ENCODE measurements around the gene CFAP20. TPM values are rescaled to one million over a fixed set of nuclear protein-coding genes. Genes with fewer than 3 reads are reported as not detected.

CFAP20 gene
- total and polyA plus RNA-seq, 2 donors from 2014 or later: 22.3 to 33.3 TPM

GRCh38 chr16:58148099-58148498 is 18.9 kb upstream of the CFAP20 start:
- FAIRE-seq: no peak
- Histone ChIP-seq H3K4me1 (ENCODE audit: control insufficient read depth in 2 of 3, insufficient read depth in 2 of 3, low read depth in 1 of 3, low read length in 3 of 3) (no peaks in the 10 kb centered on the region), H3K9ac (ENCODE audit: low read length in 3 of 3) (no peak overlapping the region), H3K9me3 (ENCODE audit: control insufficient read depth in 2 of 3, insufficient read depth in 1 of 3, low read length in 3 of 3) (no peaks in the 10 kb centered on the region), H3K27ac (ENCODE audit: low read depth in 2 of 2, low read length in 2 of 2) (no peak overlapping the region), H3K27me3 (ENCODE audit: control insufficient read depth, insufficient read depth, low read length) (no peaks in the 10 kb centered on the region), H3K4me3 (ENCODE audit: low read length in 3 of 3) (no peak overlapping the region), H3K36me3 (ENCODE audit: control insufficient read depth in 2 of 3, insufficient read depth in 3 of 3, low read length in 3 of 3) (no peaks in the 10 kb centered on the region)
- no peak for TF ChIP-seq CTCF (IDR thresholded peaks at IDR 0.05; ENCODE audit: borderline replicate concordance, extremely low read depth, insufficient read depth)
- intact Hi-C loops (cut with DNase I): no loop called here
- DNase-seq: no peak

- DNase-seq (no peak), FAIRE-seq (no peak)
- Histone ChIP-seq H3K9ac (ENCODE audit: low read length in 3 of 3) (no peak overlapping the region), H3K27me3 (ENCODE audit: control insufficient read depth, insufficient read depth, low read length) (no peaks in the 10 kb centered on the region), H3K4me3 (ENCODE audit: low read length in 3 of 3) (no peak overlapping the region), H3K36me3 (ENCODE audit: control insufficient read depth in 2 of 3, insufficient read depth in 3 of 3, low read length in 3 of 3) (no peaks in the 10 kb centered on the region), H3K9me3 (ENCODE audit: control insufficient read depth in 2 of 3, insufficient read depth in 1 of 3, low read length in 3 of 3) (peaks cover 0 to 4% (median 0%) of the 10 kb centered on the region in 3 donors), H3K27ac (ENCODE audit: low read depth in 2 of 2, low read length in 2 of 2) (no peak overlapping the region), H3K4me1 (ENCODE audit: control insufficient read depth in 2 of 3, insufficient read depth in 2 of 3, low read depth in 1 of 3, low read length in 3 of 3) (no peaks in the 10 kb centered on the region)
- no peak for TF ChIP-seq CTCF (IDR thresholded peaks at IDR 0.05; ENCODE audit: borderline replicate concordance, extremely low read depth, insufficient read depth)
- intact Hi-C loops (cut with DNase I): no loop called here
Measured at GRCh38 chr16:58138852-58139251, 9.7 kb upstream of the CFAP20 start.

GRCh38 chr16:58137581-58137980 is 8.4 kb upstream of the CFAP20 start:
- H3K36me3 ChIP-seq (ENCODE audit: control insufficient read depth in 2 of 3, insufficient read depth in 3 of 3, low read length in 3 of 3): no peaks in the 10 kb centered on the region
- no peak for TF ChIP-seq CTCF (IDR thresholded peaks at IDR 0.05; ENCODE audit: borderline replicate concordance, extremely low read depth, insufficient read depth)
- no peaks in the 10 kb centered on the region for H3K4me1 ChIP-seq (ENCODE audit: control insufficient read depth in 2 of 3, insufficient read depth in 2 of 3, low read depth in 1 of 3, low read length in 3 of 3)
- intact Hi-C loops (cut with DNase I): no loop called here
- no peak overlapping the region for H3K4me3 ChIP-seq (ENCODE audit: low read length in 3 of 3)
- no peak overlapping the region for H3K27ac ChIP-seq (ENCODE audit: low read depth in 2 of 2, low read length in 2 of 2)
- FAIRE-seq (no peak), DNase-seq (no peak)
- peaks cover 0 to 4% (median 0%) of the 10 kb centered on the region in 3 donors for H3K9me3 ChIP-seq (ENCODE audit: control insufficient read depth in 2 of 3, insufficient read depth in 1 of 3, low read length in 3 of 3)
- no peaks in the 10 kb centered on the region for H3K27me3 ChIP-seq (ENCODE audit: control insufficient read depth, insufficient read depth, low read length)
- H3K9ac ChIP-seq (ENCODE audit: low read length in 3 of 3): no peak overlapping the region

- Histone ChIP-seq H3K9ac (ENCODE audit: low read length in 3 of 3) (peak overlapping the region; percentile 47 to 85 (median 69)), H3K36me3 (ENCODE audit: control insufficient read depth in 2 of 3, insufficient read depth in 3 of 3, low read length in 3 of 3) (no peaks in the 10 kb centered on the region), H3K4me1 (ENCODE audit: control insufficient read depth in 2 of 3, insufficient read depth in 2 of 3, low read depth in 1 of 3, low read length in 3 of 3) (peaks cover 3 to 34% (median 19%) of the 10 kb centered on the region in 3 donors), H3K27me3 (ENCODE audit: control insufficient read depth, insufficient read depth, low read length) (no peaks in the 10 kb centered on the region), H3K27ac (ENCODE audit: low read depth in 2 of 2, low read length in 2 of 2) (peak overlapping the region; percentile 82 to 85), H3K4me3 (ENCODE audit: low read length in 3 of 3) (peak overlapping the region; percentile 75 to 88 (median 87)), H3K9me3 (ENCODE audit: control insufficient read depth in 2 of 3, insufficient read depth in 1 of 3, low read length in 3 of 3) (no peaks in the 10 kb centered on the region)
- peak; percentile 44 to 84 (median 66) for DNase-seq
- no peak for TF ChIP-seq CTCF (IDR thresholded peaks at IDR 0.05; ENCODE audit: borderline replicate concordance, extremely low read depth, insufficient read depth)
- no peak for FAIRE-seq
- intact Hi-C loops (cut with DNase I): loop anchor here (10.0 kb wide), 1 partner anchor 104 kb away; the partner anchor contains the start of gene MMP15
Measured at GRCh38 chr16:58128711-58129096, 477 bp downstream of the CFAP20 start.

All from kidney (tissue), 14 donors.